Measurements from ENCODE around the gene THSD4. TPM values are rescaled to one million over a fixed set of nuclear protein-coding genes. Genes with fewer than 3 reads are reported as not detected.

Gene THSD4
- total RNA-seq, 1 donor from 2014 or later: 2.5 TPM

DNA sequence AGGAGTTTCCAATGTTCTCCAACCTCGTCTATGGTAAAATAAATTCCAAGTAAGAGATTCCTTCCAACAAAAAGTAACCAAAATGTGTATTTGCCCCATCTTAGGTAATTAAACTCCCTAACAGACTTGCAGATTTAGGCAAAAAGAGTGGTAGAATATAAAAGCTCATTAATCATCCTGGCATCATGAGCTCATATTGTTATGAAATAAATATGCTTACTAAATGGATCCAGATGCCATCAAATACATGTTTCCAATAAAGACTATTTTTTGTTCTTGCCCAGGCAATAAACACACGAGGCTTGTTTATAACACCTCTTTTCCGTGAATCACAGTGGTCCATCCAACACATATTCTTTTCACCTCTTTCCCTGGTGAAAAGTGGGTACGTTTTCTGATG, 189.4 kb downstream of the THSD4 start:
- no peak overlapping the region for H3K27ac Mint-ChIP-seq (ENCODE audit: unreplicated experiment)

DNA sequence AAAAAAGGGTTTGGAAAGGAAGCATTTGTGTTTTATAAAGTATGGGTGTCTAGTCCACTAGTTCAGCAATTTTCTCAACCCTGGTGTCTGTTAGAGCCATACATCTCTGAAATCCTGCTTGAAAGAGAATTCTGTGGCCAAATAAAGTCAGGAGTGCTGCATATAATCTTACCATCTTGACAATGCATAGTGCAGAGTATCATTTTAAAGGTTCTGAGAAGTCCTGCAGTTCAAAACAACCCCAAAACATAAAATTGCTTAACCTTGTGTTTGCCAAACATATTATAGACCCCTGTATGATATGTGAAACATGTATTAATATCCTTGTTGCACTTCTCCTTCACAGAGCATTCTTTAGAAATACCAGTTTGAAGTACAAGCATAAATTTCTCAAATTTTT, 191.3 kb downstream of the THSD4 start:
- Histone ChIP-seq H3K4me2 (ENCODE audit: low read length) (no peak overlapping the region), H3K79me2 (ENCODE audit: insufficient read depth, low read length) (no peaks in the 10 kb centered on the region), H4K20me1 (ENCODE audit: insufficient read depth, low read length) (no peaks in the 10 kb centered on the region), H3K4me1 (ENCODE audit: insufficient read depth, low read length) (peaks cover 21% of the 10 kb centered on the region), H3K9ac (ENCODE audit: low read length) (no peak overlapping the region), H3K4me3 (ENCODE audit: insufficient read depth, low read depth, low read length) (no peak overlapping the region), H3K27me3 (ENCODE audit: insufficient read depth, low read length) (no peaks in the 10 kb centered on the region), H3K36me3 (ENCODE audit: insufficient read depth, low read length) (no peaks in the 10 kb centered on the region), H2AFZ (ENCODE audit: low read depth, low read length) (no peak overlapping the region), H3K27ac (ENCODE audit: low read depth, low read length) (no peak overlapping the region), H3K9me3 (ENCODE audit: insufficient read depth, low read depth, low read length) (no peaks in the 10 kb centered on the region)
- H3K9me3 Mint-ChIP-seq (ENCODE audit: unreplicated experiment): peaks cover 5% of the 10 kb centered on the region
- H3K36me3 Mint-ChIP-seq (ENCODE audit: low read depth, unreplicated experiment): peaks cover 1% of the 10 kb centered on the region
- FAIRE-seq: no peak
- DNase-seq (ENCODE audit: low read depth): no peak
- TF ChIP-seq EZH2 (IDR thresholded peaks at IDR 0.05; ENCODE audit: insufficient read depth, low read length): no peak
- TF ChIP-seq, protein P1, sequence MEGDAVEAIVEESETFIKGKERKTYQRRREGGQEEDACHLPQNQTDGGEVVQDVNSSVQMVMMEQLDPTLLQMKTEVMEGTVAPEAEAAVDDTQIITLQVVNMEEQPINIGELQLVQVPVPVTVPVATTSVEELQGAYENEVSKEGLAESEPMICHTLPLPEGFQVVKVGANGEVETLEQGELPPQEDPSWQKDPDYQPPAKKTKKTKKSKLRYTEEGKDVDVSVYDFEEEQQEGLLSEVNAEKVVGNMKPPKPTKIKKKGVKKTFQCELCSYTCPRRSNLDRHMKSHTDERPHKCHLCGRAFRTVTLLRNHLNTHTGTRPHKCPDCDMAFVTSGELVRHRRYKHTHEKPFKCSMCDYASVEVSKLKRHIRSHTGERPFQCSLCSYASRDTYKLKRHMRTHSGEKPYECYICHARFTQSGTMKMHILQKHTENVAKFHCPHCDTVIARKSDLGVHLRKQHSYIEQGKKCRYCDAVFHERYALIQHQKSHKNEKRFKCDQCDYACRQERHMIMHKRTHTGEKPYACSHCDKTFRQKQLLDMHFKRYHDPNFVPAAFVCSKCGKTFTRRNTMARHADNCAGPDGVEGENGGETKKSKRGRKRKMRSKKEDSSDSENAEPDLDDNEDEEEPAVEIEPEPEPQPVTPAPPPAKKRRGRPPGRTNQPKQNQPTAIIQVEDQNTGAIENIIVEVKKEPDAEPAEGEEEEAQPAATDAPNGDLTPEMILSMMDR (IDR thresholded peaks at IDR 0.05; ENCODE audit: insufficient read depth, low read depth, low read length): no peak
- H3K4me1 Mint-ChIP-seq (ENCODE audit: low read depth, unreplicated experiment): no peaks in the 10 kb centered on the region
- H3K27me3 Mint-ChIP-seq (ENCODE audit: low read depth, unreplicated experiment): peaks cover 3% of the 10 kb centered on the region
- no peak overlapping the region for H3K4me3 Mint-ChIP-seq (ENCODE audit: unreplicated experiment)
- H3K27ac Mint-ChIP-seq (ENCODE audit: unreplicated experiment): no peak overlapping the region

More for the DNA sequence above, 189.4 kb downstream of the THSD4 start:
- DNase-seq (ENCODE audit: low read depth) (no peak), FAIRE-seq (no peak)
- H3K79me2 ChIP-seq (ENCODE audit: insufficient read depth, low read length): no peaks in the 10 kb centered on the region
- H3K36me3 ChIP-seq (ENCODE audit: insufficient read depth, low read length): no peaks in the 10 kb centered on the region
- no peaks in the 10 kb centered on the region for H3K9me3 ChIP-seq (ENCODE audit: insufficient read depth, low read depth, low read length)
- Mint-ChIP-seq H3K9me3 (ENCODE audit: unreplicated experiment) (peaks cover 3% of the 10 kb centered on the region), H3K4me1 (ENCODE audit: low read depth, unreplicated experiment) (peaks cover 3% of the 10 kb centered on the region), H3K27me3 (ENCODE audit: low read depth, unreplicated experiment) (peaks cover 3% of the 10 kb centered on the region), H3K4me3 (ENCODE audit: unreplicated experiment) (no peak overlapping the region), H3K36me3 (ENCODE audit: low read depth, unreplicated experiment) (peaks cover 1% of the 10 kb centered on the region)
- no peak overlapping the region for H3K4me2 ChIP-seq (ENCODE audit: low read length)
- H3K4me3 ChIP-seq (ENCODE audit: insufficient read depth, low read depth, low read length): no peak overlapping the region
- H2AFZ ChIP-seq (ENCODE audit: low read depth, low read length): no peak overlapping the region
- no peak overlapping the region for H3K27ac ChIP-seq (ENCODE audit: low read depth, low read length)
- no peak overlapping the region for H3K9ac ChIP-seq (ENCODE audit: low read length)
- H4K20me1 ChIP-seq (ENCODE audit: insufficient read depth, low read length): no peaks in the 10 kb centered on the region
- H3K4me1 ChIP-seq (ENCODE audit: insufficient read depth, low read length): peaks cover 23% of the 10 kb centered on the region
- TF ChIP-seq, protein P1 (IDR thresholded peaks at IDR 0.05; ENCODE audit: insufficient read depth, low read depth, low read length): no peak
- no peak for TF ChIP-seq EZH2 (IDR thresholded peaks at IDR 0.05; ENCODE audit: insufficient read depth, low read length)
- H3K27me3 ChIP-seq (ENCODE audit: insufficient read depth, low read length): no peaks in the 10 kb centered on the region

DNA sequence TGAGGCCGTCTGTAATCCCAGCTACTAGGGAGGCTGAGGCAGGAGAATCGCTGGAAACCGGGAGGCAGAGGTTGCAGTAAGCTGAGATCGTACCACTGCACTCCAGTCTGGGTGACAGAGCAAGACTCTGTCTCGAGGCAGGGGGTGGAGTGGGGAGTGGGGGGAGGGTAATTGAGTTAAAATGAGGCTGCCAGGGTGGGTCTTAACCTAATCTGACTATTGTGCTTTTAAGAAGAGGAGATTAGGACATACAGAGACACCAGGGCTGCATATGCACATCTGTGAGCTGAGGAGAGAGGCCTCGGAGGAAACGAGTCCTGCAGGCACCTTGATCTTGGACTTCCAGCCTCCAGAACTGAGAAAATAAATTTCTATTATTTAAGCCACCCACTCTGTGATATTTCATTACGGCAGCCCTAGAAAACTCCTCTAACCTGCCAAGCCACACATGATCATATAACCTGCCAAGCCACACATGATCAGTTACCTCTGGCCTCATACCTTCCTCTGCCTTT, 197.0 kb downstream of the THSD4 start:
- no peak overlapping the region for H3K9ac ChIP-seq (ENCODE audit: low read length)
- no peaks in the 10 kb centered on the region for H3K27me3 ChIP-seq (ENCODE audit: insufficient read depth, low read length)
- Mint-ChIP-seq H3K9me3 (ENCODE audit: unreplicated experiment) (peaks cover 17% of the 10 kb centered on the region), H3K4me1 (ENCODE audit: low read depth, unreplicated experiment) (no peaks in the 10 kb centered on the region), H3K4me3 (ENCODE audit: unreplicated experiment) (no peak overlapping the region), H3K27me3 (ENCODE audit: low read depth, unreplicated experiment) (peaks cover 4% of the 10 kb centered on the region), H3K36me3 (ENCODE audit: low read depth, unreplicated experiment) (peaks cover 1% of the 10 kb centered on the region), H3K27ac (ENCODE audit: unreplicated experiment) (no peak overlapping the region)
- no peak overlapping the region for H3K27ac ChIP-seq (ENCODE audit: low read depth, low read length)
- DNase-seq (ENCODE audit: low read depth) (no peak), FAIRE-seq (no peak)
- no peak overlapping the region for H3K4me2 ChIP-seq (ENCODE audit: low read length)
- H3K79me2 ChIP-seq (ENCODE audit: insufficient read depth, low read length): no peaks in the 10 kb centered on the region
- no peak overlapping the region for H2AFZ ChIP-seq (ENCODE audit: low read depth, low read length)
- H3K36me3 ChIP-seq (ENCODE audit: insufficient read depth, low read length): no peaks in the 10 kb centered on the region
- H3K4me1 ChIP-seq (ENCODE audit: insufficient read depth, low read length): peaks cover 20% of the 10 kb centered on the region
- TF ChIP-seq, protein P1 (IDR thresholded peaks at IDR 0.05; ENCODE audit: insufficient read depth, low read depth, low read length): no peak
- no peak for TF ChIP-seq EZH2 (IDR thresholded peaks at IDR 0.05; ENCODE audit: insufficient read depth, low read length)
- no peak overlapping the region for H3K4me3 ChIP-seq (ENCODE audit: insufficient read depth, low read depth, low read length)
- no peaks in the 10 kb centered on the region for H3K9me3 ChIP-seq (ENCODE audit: insufficient read depth, low read depth, low read length)
- H4K20me1 ChIP-seq (ENCODE audit: insufficient read depth, low read length): no peaks in the 10 kb centered on the region
